ENCODE measurements around the gene TELO2.

Gene TELO2

GRCh38 chr16:1485847-1486496, 7.2 kb upstream of the TELO2 start:
- no peaks in the 10 kb centered on the region for H3K9me3 ChIP-seq (ENCODE audit: control insufficient read depth, insufficient read depth, low read depth, low read length)
- TF ChIP-seq ZNF677 (tag by site-specific recombination; IDR thresholded peaks at IDR 0.05) (no peak), YY1 (tag by site-specific recombination; IDR thresholded peaks at IDR 0.05) (no peak), KLF1 (tag by site-specific recombination; IDR thresholded peaks at IDR 0.05) (no peak), ZNF292 (tag by site-specific recombination; IDR thresholded peaks at IDR 0.05; ENCODE audit: borderline replicate concordance, low read depth) (no peak)
- TF ChIP-seq, protein P1, sequence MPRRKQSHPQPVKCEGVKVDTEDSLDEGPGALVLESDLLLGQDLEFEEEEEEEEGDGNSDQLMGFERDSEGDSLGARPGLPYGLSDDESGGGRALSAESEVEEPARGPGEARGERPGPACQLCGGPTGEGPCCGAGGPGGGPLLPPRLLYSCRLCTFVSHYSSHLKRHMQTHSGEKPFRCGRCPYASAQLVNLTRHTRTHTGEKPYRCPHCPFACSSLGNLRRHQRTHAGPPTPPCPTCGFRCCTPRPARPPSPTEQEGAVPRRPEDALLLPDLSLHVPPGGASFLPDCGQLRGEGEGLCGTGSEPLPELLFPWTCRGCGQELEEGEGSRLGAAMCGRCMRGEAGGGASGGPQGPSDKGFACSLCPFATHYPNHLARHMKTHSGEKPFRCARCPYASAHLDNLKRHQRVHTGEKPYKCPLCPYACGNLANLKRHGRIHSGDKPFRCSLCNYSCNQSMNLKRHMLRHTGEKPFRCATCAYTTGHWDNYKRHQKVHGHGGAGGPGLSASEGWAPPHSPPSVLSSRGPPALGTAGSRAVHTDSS (tag by site-specific recombination; IDR thresholded peaks at IDR 0.05): no peak
- ChIA-PET CTCF (no interaction called here), POLR2A (no interaction called here)
- H3K36me3 ChIP-seq (ENCODE audit: control insufficient read depth in 2 of 2, insufficient read depth in 1 of 2, low read length in 2 of 2): no peaks in the 10 kb centered on the region
- no peaks in the 10 kb centered on the region for H3K4me1 ChIP-seq (ENCODE audit: control insufficient read depth, insufficient read depth, low read length)
- no peak overlapping the region for H3K27ac ChIP-seq (ENCODE audit: extremely low read depth, low read depth, low read length)
- no peak overlapping the region for H3K4me3 ChIP-seq (ENCODE audit: low read depth, low read length)

DNA sequence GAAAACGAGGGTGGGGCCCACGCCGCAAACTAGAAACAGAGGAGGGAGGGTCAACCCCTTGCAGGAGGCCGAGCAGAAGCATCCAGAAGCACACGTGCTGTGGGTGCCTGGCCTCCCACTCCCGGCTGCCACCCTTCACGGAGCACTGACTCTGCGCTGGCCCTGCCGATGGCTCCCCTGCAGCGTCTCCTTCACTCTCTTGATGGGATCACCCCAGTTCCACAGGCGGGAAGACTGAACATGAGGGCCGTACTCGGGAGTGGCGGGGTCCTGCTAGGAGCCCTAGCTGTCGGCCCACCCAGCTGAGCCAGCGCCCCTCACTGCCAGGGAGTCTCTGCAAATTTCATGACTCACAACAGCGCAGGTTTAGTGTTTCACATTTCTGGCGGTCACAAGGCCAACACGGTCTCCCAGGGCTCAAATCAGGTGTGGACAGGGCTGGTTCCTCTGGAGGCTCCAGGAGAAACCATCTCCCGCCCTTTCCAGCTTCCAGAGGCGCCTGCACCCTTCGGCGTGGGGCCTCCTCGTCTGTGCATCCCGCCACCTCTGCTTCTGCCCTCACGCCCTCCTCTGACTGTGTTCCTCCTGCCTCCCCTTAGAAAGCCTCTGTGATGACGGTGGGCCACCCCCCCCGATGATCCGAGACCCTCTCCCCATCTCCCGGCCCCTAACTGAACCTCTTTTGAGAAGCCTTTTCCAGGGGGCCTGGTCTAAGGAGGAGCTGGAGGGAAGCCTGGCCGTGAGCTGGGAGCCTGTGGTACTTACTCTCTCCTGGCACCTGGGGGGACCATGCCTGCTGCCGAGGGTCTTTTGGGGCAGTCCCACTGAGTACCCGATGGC, 6.4 kb upstream of the TELO2 start:
- H3K36me3 ChIP-seq (ENCODE audit: control insufficient read depth in 2 of 2, insufficient read depth in 1 of 2, low read length in 2 of 2): no peaks in the 10 kb centered on the region
- ChIA-PET CTCF (no interaction called here), POLR2A (interaction anchor here (1.1 kb wide), 1 partner anchor 9 kb away, joined by 3 read pairs; no protein-coding TSS in a partner anchor)
- H3K9me3 ChIP-seq (ENCODE audit: control insufficient read depth, insufficient read depth, low read depth, low read length): no peaks in the 10 kb centered on the region
- H3K4me1 ChIP-seq (ENCODE audit: control insufficient read depth, insufficient read depth, low read length): no peaks in the 10 kb centered on the region
- no peak overlapping the region for H3K4me3 ChIP-seq (ENCODE audit: low read depth, low read length)
- no peak overlapping the region for H3K27ac ChIP-seq (ENCODE audit: extremely low read depth, low read depth, low read length)
- TF ChIP-seq MEIS1 (CRISPR knock-in tag; IDR thresholded peaks at IDR 0.05; ENCODE audit: borderline replicate concordance) (no peak), ZNF16 (tag by site-specific recombination; IDR thresholded peaks at IDR 0.05; ENCODE audit: low read depth) (no peak), AEBP2 (tag by site-specific recombination; IDR thresholded peaks at IDR 0.05; ENCODE audit: borderline replicate concordance) (no peak), YY2 (tag by site-specific recombination; IDR thresholded peaks at IDR 0.05) (no peak), WT1 (tag by site-specific recombination; IDR thresholded peaks at IDR 0.05) (no peak), ZNF155 (tag by site-specific recombination; IDR thresholded peaks at IDR 0.05) (no peak), ZNF132 (tag by site-specific recombination; IDR thresholded peaks at IDR 0.05; ENCODE audit: borderline replicate concordance) (no peak), PRDM10 (tag by site-specific recombination; IDR thresholded peaks at IDR 0.05) (no peak), ZNF211 (tag by site-specific recombination; IDR thresholded peaks at IDR 0.05; ENCODE audit: low read depth) (no peak), OVOL3 (tag by site-specific recombination; IDR thresholded peaks at IDR 0.05) (no peak), ZNF121 (tag by site-specific recombination; IDR thresholded peaks at IDR 0.05) (no peak)
- TF ChIP-seq, protein P2, sequence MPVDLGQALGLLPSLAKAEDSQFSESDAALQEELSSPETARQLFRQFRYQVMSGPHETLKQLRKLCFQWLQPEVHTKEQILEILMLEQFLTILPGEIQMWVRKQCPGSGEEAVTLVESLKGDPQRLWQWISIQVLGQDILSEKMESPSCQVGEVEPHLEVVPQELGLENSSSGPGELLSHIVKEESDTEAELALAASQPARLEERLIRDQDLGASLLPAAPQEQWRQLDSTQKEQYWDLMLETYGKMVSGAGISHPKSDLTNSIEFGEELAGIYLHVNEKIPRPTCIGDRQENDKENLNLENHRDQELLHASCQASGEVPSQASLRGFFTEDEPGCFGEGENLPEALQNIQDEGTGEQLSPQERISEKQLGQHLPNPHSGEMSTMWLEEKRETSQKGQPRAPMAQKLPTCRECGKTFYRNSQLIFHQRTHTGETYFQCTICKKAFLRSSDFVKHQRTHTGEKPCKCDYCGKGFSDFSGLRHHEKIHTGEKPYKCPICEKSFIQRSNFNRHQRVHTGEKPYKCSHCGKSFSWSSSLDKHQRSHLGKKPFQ (tag by site-specific recombination; IDR thresholded peaks at IDR 0.05): no peak
- TF ChIP-seq, protein P3, sequence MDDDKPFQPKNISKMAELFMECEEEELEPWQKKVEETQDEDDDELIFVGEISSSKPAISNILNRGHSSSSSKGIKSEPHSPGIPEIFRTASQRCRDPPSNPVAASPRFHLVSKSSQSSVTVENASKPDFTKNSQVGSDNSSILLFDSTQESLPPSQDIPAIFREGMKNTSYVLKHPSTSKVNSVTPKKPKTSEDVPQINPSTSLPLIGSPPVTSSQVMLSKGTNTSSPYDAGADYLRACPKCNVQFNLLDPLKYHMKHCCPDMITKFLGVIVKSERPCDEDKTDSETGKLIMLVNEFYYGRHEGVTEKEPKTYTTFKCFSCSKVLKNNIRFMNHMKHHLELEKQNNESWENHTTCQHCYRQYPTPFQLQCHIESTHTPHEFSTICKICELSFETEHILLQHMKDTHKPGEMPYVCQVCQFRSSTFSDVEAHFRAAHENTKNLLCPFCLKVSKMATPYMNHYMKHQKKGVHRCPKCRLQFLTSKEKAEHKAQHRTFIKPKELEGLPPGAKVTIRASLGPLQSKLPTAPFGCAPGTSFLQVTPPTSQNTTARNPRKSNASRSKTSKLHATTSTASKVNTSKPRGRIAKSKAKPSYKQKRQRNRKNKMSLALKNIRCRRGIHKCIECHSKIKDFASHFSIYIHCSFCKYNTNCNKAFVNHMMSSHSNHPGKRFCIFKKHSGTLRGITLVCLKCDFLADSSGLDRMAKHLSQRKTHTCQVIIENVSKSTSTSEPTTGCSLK (tag by site-specific recombination; IDR thresholded peaks at IDR 0.05): no peak
- TF ChIP-seq, protein P4, sequence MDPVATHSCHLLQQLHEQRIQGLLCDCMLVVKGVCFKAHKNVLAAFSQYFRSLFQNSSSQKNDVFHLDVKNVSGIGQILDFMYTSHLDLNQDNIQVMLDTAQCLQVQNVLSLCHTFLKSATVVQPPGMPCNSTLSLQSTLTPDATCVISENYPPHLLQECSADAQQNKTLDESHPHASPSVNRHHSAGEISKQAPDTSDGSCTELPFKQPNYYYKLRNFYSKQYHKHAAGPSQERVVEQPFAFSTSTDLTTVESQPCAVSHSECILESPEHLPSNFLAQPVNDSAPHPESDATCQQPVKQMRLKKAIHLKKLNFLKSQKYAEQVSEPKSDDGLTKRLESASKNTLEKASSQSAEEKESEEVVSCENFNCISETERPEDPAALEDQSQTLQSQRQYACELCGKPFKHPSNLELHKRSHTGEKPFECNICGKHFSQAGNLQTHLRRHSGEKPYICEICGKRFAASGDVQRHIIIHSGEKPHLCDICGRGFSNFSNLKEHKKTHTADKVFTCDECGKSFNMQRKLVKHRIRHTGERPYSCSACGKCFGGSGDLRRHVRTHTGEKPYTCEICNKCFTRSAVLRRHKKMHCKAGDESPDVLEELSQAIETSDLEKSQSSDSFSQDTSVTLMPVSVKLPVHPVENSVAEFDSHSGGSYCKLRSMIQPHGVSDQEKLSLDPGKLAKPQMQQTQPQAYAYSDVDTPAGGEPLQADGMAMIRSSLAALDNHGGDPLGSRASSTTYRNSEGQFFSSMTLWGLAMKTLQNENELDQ (tag by site-specific recombination; IDR thresholded peaks at IDR 0.05; ENCODE audit: low read depth): no peak
